ENCODE data around the gene SUPT20HL2. TPM values are rescaled to one million over a fixed set of nuclear protein-coding genes. Genes with fewer than 3 reads are reported as not detected.

Gene SUPT20HL2
- total RNA-seq, 1 donor from 2014 or later = not detected

DNA sequence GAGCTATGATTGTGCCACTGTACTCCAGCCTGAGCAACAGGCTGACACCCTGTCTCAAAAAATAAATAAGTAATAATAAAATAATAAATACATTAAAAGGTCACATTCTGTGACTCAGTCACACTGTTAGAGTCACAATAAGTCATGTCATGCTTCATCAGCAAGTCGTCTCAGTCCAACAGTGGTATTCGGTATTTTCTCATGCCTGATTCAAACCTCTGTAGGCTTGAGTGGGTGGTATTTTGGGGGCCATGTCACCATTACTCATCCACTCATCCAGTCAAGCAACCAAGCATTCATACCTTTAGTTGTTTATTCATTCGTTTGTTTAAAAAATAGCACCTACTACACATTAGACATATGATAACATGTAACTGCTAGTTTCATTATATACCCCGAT lies 46.9 kb downstream of the SUPT20HL2 start:
- ATAC-seq (ENCODE audit: low read depth) = no peak
- no peak overlapping the region for H3K27ac Mint-ChIP-seq
- H3K27me3 Mint-ChIP-seq = no peaks in the 10 kb centered on the region
- CTCF ChIA-PET = no interaction called here
- TF ChIP-seq, protein P1, sequence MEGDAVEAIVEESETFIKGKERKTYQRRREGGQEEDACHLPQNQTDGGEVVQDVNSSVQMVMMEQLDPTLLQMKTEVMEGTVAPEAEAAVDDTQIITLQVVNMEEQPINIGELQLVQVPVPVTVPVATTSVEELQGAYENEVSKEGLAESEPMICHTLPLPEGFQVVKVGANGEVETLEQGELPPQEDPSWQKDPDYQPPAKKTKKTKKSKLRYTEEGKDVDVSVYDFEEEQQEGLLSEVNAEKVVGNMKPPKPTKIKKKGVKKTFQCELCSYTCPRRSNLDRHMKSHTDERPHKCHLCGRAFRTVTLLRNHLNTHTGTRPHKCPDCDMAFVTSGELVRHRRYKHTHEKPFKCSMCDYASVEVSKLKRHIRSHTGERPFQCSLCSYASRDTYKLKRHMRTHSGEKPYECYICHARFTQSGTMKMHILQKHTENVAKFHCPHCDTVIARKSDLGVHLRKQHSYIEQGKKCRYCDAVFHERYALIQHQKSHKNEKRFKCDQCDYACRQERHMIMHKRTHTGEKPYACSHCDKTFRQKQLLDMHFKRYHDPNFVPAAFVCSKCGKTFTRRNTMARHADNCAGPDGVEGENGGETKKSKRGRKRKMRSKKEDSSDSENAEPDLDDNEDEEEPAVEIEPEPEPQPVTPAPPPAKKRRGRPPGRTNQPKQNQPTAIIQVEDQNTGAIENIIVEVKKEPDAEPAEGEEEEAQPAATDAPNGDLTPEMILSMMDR (IDR thresholded peaks at IDR 0.05) = no peak
- no peak for DNase-seq
- no peak overlapping the region for H3K4me3 Mint-ChIP-seq
- no peaks in the 10 kb centered on the region for H3K36me3 Mint-ChIP-seq (ENCODE audit: low read depth)
- no peaks in the 10 kb centered on the region for H3K9me3 Mint-ChIP-seq
- intact Hi-C loops (cut with micrococcal nuclease) = no loop called here
- POLR2A ChIA-PET = no interaction called here
- no peaks in the 10 kb centered on the region for H3K4me1 Mint-ChIP-seq

DNA sequence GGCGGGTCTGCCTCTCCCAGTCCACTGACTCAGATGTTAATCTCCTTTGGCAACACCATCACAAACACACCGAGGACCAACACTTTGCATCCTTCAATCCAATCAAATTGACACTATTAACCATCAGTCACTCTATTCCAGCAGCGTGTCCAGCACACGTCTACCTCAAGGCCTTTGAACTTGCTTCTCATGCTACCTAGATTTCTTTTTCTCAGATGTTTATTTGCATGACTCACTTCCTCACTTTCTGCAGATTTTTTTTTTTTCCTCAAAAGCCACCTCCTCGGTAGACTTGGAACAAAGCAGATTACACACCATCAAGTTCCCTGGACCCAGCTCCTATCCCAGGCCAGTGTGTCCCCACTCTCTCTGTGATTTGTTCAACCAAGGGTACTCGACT lies 49.5 kb downstream of the SUPT20HL2 start:
- H3K36me3 Mint-ChIP-seq (ENCODE audit: low read depth) = no peaks in the 10 kb centered on the region
- POLR2A ChIA-PET = no interaction called here
- H3K27ac Mint-ChIP-seq = no peak overlapping the region
- DNase-seq (no peak), ATAC-seq (ENCODE audit: low read depth) (no peak)
- H3K9me3 Mint-ChIP-seq = no peaks in the 10 kb centered on the region
- H3K4me1 Mint-ChIP-seq = peaks cover 8% of the 10 kb centered on the region
- TF ChIP-seq, protein P1 (IDR thresholded peaks at IDR 0.05) = no peak
- CTCF ChIA-PET = no interaction called here
- no peak overlapping the region for H3K4me3 Mint-ChIP-seq
- no peaks in the 10 kb centered on the region for H3K27me3 Mint-ChIP-seq
- intact Hi-C loops (cut with micrococcal nuclease) = no loop called here

DNA sequence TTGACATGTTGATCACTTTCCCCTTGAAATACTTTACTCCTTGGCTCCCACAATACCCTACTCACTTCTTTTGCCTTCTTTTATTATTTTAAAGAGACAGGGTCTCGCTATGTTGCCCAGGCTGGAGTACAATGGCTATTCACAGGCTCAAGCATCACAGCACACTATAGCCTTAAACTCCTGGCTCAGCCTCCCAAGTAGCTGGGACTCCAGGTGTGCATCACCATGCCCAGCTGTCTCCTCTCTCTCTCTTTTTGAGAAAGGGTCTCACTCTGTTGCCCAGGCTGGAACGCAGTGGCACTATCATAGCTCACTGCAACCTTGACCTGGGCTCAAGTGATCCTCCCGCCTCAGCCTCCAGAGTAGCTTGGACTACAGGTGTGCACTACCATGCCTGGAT lies 51.6 kb downstream of the SUPT20HL2 start:
- H3K27me3 Mint-ChIP-seq = no peaks in the 10 kb centered on the region
- CTCF ChIA-PET = no interaction called here
- no peak overlapping the region for H3K4me3 Mint-ChIP-seq
- TF ChIP-seq, protein P1 (IDR thresholded peaks at IDR 0.05) = no peak
- peaks cover 8% of the 10 kb centered on the region for H3K4me1 Mint-ChIP-seq
- intact Hi-C loops (cut with micrococcal nuclease) = no loop called here
- no peak for ATAC-seq (ENCODE audit: low read depth)
- no peak for DNase-seq
- POLR2A ChIA-PET = no interaction called here
- H3K27ac Mint-ChIP-seq = no peak overlapping the region
- H3K36me3 Mint-ChIP-seq (ENCODE audit: low read depth) = no peaks in the 10 kb centered on the region
- no peaks in the 10 kb centered on the region for H3K9me3 Mint-ChIP-seq

Other genes with a start within 250 kb of the SUPT20HL2 start
- gene ZFX, start 164.3 kb downstream of the SUPT20HL2 start, total RNA-seq = 55.4 and 67.0 TPM in 2 replicates
- gene SUPT20HL1, start 46.6 kb upstream of the SUPT20HL2 start, total RNA-seq = not detected in 2 replicates
- gene PDK3, start 151.2 kb upstream of the SUPT20HL2 start, total RNA-seq = 13.6 and 13.9 TPM in 2 replicates

Data from activated B cell treated with CpG ODN at 0.5 μM for 24 hours (primary cell).